H1 (cell line): ENCODE results near the gene TRNP1. TPM values are rescaled to one million over a fixed set of nuclear protein-coding genes. Genes with fewer than 3 reads are reported as not detected.

Source experiments
- CHD7 ChIP-seq: fragments of 300-600 bp; sonication (generic); IDR thresholded peaks from 2 replicates; pipeline ENCODE4 v1.7.1; 2012; ENCODE audit warnings: low read length, moderate library complexity, mild to moderate bottlenecking, inconsistent platforms; ENCODE audit not compliant: insufficient replicate concordance
- CTBP2 ChIP-seq: IDR thresholded peaks from 2 replicates; pipeline ENCODE4 v1.7.0; 2011; ENCODE audit warnings: borderline replicate concordance, mild to moderate bottlenecking, moderate library complexity, mixed read lengths, low read length; ENCODE audit not compliant: insufficient read depth, insufficient read length
- EZH2 ChIP-seq: fragments of 200-600 bp; sonication (generic); IDR thresholded peaks from 2 replicates; pipeline ENCODE4 v1.7.1; 2012; ENCODE audit warnings: low read depth, mild to moderate bottlenecking, moderate library complexity, low read length, inconsistent platforms; ENCODE audit not compliant: severe bottlenecking
- HDAC2 ChIP-seq, 2 experiments: fragments of 300-600 bp in 1 of 2; sonication (generic) in 1 of 2; IDR thresholded peaks; 2 replicates each; pipeline ENCODE4 v1.6.1; 2011 to 2012; ENCODE audit warnings: low read depth in 2 of 2, low read length in 2 of 2, mild to moderate bottlenecking in 2 of 2, moderate library complexity in 2 of 2, borderline replicate concordance in 1 of 2, inconsistent platforms in 1 of 2
- SAP30 ChIP-seq: fragments of 300-600 bp; sonication (generic); IDR thresholded peaks from 2 replicates; pipeline ENCODE4 v1.7.1; 2012; ENCODE audit warnings: low read length, moderate library complexity, mild to moderate bottlenecking, inconsistent platforms; ENCODE audit not compliant: insufficient read depth, insufficient replicate concordance
- SP2 ChIP-seq: IDR thresholded peaks from 2 replicates; pipeline ENCODE4 v1.6.1; 2012; ENCODE audit warnings: mild to moderate bottlenecking, low read length, inconsistent platforms
- YY1 ChIP-seq: IDR thresholded peaks from 2 replicates; pipeline ENCODE4 v1.6.1; 2011; ENCODE audit warnings: low read depth, mild to moderate bottlenecking, low read length
- polyA plus RNA-seq, 7 experiments: library from polyadenylated mRNA; depleted of rRNA in 3 of 7; stranded (reverse) in 5 of 7; unstranded in 2 of 7; fragments of >200 nt in 5 of 7; fragments of 200-250 nt in 2 of 7; gene quantifications; 1 replicate in 5 of 7; 2 replicates in 1 of 7; 4 replicates in 1 of 7; pipeline versions ENCODE4 v1.2.1 to v1.2.3, GENCODE V29; 2011 to 2013; ENCODE audit warnings: missing spikeins in 2 of 7, mixed read lengths in 2 of 7
- total RNA-seq: library from RNA; stranded (reverse); fragmentation: NEBNext Ultra II Directional; extraction: Animal tissue kit (Norgen Biotek cat#: 25700); gene quantifications from 2 replicates; pipeline ENCODE4 v1.2.1, GENCODE V29; 2021

TRNP1 gene
- total and polyA plus RNA-seq, 2 of the 8 experiments (the other 6 are each of a cell fraction or from before 2014, with no cell fraction given): 51.7 to 102 TPM

GRCh38 chr1:27011058-27011764, 17.7 kb downstream of the TRNP1 start (continued):
- no peak for TF ChIP-seq CHD7
- TF ChIP-seq SAP30: no peak
- TF ChIP-seq SP2: no peak
- peak in 1 of 2 experiments; percentile 71; a peak in 2 of 4 replicates for TF ChIP-seq HDAC2 (IDR thresholded peaks at IDR 0.05; ENCODE audit: borderline replicate concordance in 1 of 2, low read depth in 2 of 2, low read length in 2 of 2)
- 0 out of 2 replicates have a peak, but pooled peaks have one; percentile 44 for TF ChIP-seq YY1
- TF ChIP-seq EZH2: no peak
- TF ChIP-seq CTBP2: no peak
